ENCODE data around the gene ENPP7. TPM values are rescaled to one million over a fixed set of nuclear protein-coding genes. Genes with fewer than 3 reads are reported as not detected.

Gene ENPP7
- total RNA-seq, 1 experiment from 2014 or later = not detected

DNA sequence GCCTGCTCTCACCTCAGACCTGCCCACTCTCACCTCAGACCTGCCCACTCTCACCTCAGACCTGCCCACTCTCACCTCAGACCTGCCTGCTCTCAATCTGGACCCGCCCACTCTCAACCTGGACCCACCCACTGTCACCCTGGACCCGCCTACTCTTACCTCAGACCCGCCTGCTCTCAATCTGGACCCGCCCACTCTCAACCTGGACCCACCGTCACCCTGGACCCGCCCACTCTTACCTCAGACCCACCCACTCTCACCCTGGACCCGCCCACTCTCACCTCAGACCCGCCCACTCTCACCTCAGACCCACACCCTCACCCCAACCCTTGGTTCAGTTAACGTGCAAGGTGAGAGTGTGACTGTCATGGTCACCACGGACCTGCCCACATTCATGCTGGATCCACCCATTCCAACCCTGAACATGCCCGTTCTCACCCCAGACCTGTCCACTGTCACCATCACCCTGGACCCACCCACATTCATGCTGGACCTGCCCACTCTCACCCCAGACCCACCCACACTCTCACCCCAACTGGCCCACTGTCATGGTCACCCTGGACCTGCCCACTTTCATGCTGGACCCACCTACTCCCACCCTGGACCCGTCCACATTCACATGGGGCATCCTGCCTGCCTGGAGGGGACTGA lies 31.2 kb upstream of the ENPP7 start:
- Histone ChIP-seq H2AFZ (ENCODE audit: low read length) (no peak overlapping the region), H3K9me2 (replicated peaks; ENCODE audit: insufficient read depth, low read length) (no peaks in the 10 kb centered on the region), H3K27me3 (ENCODE audit: low read length) (no peaks in the 10 kb centered on the region), H3K79me2 (ENCODE audit: low read length) (no peaks in the 10 kb centered on the region), H3K4me1 (ENCODE audit: low read length) (no peaks in the 10 kb centered on the region), H3K4me2 (ENCODE audit: low read depth, low read length, poor library complexity, severe bottlenecking) (no peak overlapping the region), H4K20me1 (ENCODE audit: insufficient read depth, low read depth, low read length) (no peaks in the 10 kb centered on the region), H3K27ac (ENCODE audit: low read length) (no peak overlapping the region), H3K4me3 (ENCODE audit: low read length) (no peak overlapping the region), H3K9me3 (ENCODE audit: low read length) (no peaks in the 10 kb centered on the region), H3K36me3 (ENCODE audit: insufficient read depth, low read length) (no peaks in the 10 kb centered on the region), H3K9ac (ENCODE audit: low read length) (no peak overlapping the region)
- DNase-seq = peak; percentile 51

DNA sequence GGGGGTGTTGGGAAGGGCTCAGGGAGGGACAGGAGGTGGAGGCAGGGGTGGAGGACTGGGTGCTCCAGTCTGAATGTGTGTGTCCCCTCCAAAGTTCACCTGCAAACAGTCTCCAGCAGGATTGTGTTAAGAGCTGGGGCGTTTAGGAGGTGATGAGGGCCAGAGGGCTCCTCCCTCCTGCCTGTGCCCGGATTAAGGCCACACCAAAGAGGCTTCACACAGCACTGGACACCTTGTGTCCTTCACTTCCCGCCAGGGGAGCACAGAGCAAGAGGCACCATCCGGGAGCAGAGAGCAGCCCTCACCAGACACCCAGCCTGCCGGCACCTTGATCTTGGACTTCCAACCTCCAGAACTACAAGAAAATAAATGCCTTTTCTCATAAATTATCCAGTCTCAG lies 30.2 kb upstream of the ENPP7 start:
- Histone ChIP-seq H4K20me1 (ENCODE audit: insufficient read depth, low read depth, low read length) (no peaks in the 10 kb centered on the region), H3K79me2 (ENCODE audit: low read length) (no peaks in the 10 kb centered on the region), H3K27ac (ENCODE audit: low read length) (no peak overlapping the region), H3K4me3 (ENCODE audit: low read length) (no peak overlapping the region), H3K36me3 (ENCODE audit: insufficient read depth, low read length) (no peaks in the 10 kb centered on the region), H3K27me3 (ENCODE audit: low read length) (no peaks in the 10 kb centered on the region), H2AFZ (ENCODE audit: low read length) (no peak overlapping the region), H3K9me2 (replicated peaks; ENCODE audit: insufficient read depth, low read length) (no peaks in the 10 kb centered on the region), H3K9me3 (ENCODE audit: low read length) (no peaks in the 10 kb centered on the region), H3K9ac (ENCODE audit: low read length) (no peak overlapping the region), H3K4me2 (ENCODE audit: low read depth, low read length, poor library complexity, severe bottlenecking) (no peak overlapping the region), H3K4me1 (ENCODE audit: low read length) (no peaks in the 10 kb centered on the region)
- no peak for DNase-seq

DNA sequence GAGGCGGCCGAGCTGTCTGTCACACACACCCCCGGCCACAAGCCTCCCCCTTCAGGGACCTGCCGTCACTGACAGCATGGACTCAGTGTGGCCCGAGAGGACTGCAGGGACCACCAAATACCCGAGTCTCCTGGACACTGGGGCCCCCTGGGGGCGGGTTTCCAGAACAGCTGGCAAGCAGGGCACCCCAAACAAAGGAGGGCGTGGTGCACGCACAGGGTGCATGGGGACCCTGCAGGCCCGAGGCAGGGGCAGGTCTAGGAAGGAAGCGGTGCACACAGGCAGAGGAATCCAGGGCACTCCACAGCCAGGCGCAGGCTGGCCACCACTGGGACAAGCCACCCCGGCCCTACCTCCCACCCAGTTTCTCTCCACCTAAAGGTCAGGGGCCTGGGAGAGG lies 28.7 kb upstream of the ENPP7 start:
- Histone ChIP-seq H3K4me2 (ENCODE audit: low read depth, low read length, poor library complexity, severe bottlenecking) (no peak overlapping the region), H3K4me3 (ENCODE audit: low read length) (no peak overlapping the region), H3K9me3 (ENCODE audit: low read length) (no peaks in the 10 kb centered on the region), H3K9ac (ENCODE audit: low read length) (no peak overlapping the region), H4K20me1 (ENCODE audit: insufficient read depth, low read depth, low read length) (no peaks in the 10 kb centered on the region), H3K27ac (ENCODE audit: low read length) (no peak overlapping the region), H3K4me1 (ENCODE audit: low read length) (no peaks in the 10 kb centered on the region), H3K36me3 (ENCODE audit: insufficient read depth, low read length) (no peaks in the 10 kb centered on the region), H3K27me3 (ENCODE audit: low read length) (no peaks in the 10 kb centered on the region), H3K9me2 (replicated peaks; ENCODE audit: insufficient read depth, low read length) (no peaks in the 10 kb centered on the region), H3K79me2 (ENCODE audit: low read length) (no peaks in the 10 kb centered on the region), H2AFZ (ENCODE audit: low read length) (no peak overlapping the region)
- DNase-seq = no peak

DNA sequence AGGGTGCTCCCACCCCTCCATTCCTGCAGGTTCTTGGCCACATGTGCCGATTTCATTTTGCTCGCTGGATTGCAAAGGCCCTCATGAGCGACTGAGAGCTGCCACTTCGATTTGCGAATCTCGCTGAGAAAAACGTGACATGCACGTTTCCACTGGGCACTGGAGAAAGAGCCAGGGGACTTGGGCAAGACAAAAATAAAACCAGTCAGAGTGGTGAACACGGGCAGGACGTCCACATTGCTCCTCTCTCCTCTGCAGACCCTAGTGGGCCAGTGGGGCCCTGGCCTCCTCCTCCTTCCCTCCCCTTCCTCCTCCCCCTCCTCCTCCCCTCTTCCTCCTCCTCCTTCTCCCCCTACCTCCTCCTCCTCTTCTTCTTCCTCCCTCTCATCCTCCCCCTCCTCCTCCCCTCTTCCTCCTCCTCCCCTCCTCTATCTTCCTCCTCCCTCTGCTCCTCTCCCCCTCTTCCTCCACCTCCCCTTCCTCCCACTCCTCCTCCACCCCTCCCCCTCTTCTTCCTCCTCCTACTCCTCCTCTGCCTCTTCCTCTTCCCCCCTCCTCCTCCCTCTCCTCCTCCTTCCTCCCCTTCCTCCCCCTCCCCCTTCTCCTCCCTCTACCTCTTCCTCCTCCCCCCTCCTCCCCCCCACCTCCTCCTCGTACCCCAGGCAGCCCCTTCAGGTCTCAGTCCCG lies 28.1 kb upstream of the ENPP7 start:
- H3K9ac ChIP-seq (ENCODE audit: low read length) = no peak overlapping the region

DNA sequence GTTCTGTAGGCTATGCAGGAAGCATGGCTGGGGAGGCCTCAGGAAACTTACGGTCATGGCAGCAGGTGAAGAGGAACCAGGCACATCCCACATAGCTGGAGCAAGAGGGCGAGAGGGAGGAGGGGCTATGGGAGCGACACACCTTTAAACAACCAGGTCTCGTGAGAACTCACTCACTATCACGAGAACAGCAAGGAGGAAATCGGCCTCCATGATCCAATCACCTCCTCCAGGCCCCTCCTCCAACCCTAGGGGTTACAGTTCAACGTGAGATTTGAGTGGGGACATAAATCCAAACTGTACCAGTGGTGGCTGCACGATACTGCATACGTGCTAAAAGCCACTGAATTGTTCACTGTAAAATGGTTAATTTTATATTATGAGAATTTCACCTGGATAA lies 26.1 kb upstream of the ENPP7 start:
- no peaks in the 10 kb centered on the region for H3K9me3 ChIP-seq (ENCODE audit: low read length)
- no peaks in the 10 kb centered on the region for H3K27me3 ChIP-seq (ENCODE audit: low read length)
- no peak overlapping the region for H2AFZ ChIP-seq (ENCODE audit: low read length)
- no peak for DNase-seq
- H3K9ac ChIP-seq (ENCODE audit: low read length) = no peak overlapping the region
- H3K9me2 ChIP-seq (replicated peaks; ENCODE audit: insufficient read depth, low read length) = no peaks in the 10 kb centered on the region
- H3K27ac ChIP-seq (ENCODE audit: low read length) = no peak overlapping the region
- no peaks in the 10 kb centered on the region for H3K79me2 ChIP-seq (ENCODE audit: low read length)
- H3K36me3 ChIP-seq (ENCODE audit: insufficient read depth, low read length) = no peaks in the 10 kb centered on the region
- no peak overlapping the region for H3K4me2 ChIP-seq (ENCODE audit: low read depth, low read length, poor library complexity, severe bottlenecking)
- no peaks in the 10 kb centered on the region for H3K4me1 ChIP-seq (ENCODE audit: low read length)
- no peak overlapping the region for H3K4me3 ChIP-seq (ENCODE audit: low read length)
- no peaks in the 10 kb centered on the region for H4K20me1 ChIP-seq (ENCODE audit: insufficient read depth, low read depth, low read length)

More for the DNA sequence above, 28.1 kb upstream of the ENPP7 start:
- DNase-seq = no peak
- H3K27ac ChIP-seq (ENCODE audit: low read length) = no peak overlapping the region
- H3K4me1 ChIP-seq (ENCODE audit: low read length) = no peaks in the 10 kb centered on the region
- H3K27me3 ChIP-seq (ENCODE audit: low read length) = no peaks in the 10 kb centered on the region
- H3K36me3 ChIP-seq (ENCODE audit: insufficient read depth, low read length) = no peaks in the 10 kb centered on the region
- no peak overlapping the region for H3K4me2 ChIP-seq (ENCODE audit: low read depth, low read length, poor library complexity, severe bottlenecking)
- no peaks in the 10 kb centered on the region for H3K9me2 ChIP-seq (replicated peaks; ENCODE audit: insufficient read depth, low read length)
- H3K4me3 ChIP-seq (ENCODE audit: low read length) = no peak overlapping the region
- no peaks in the 10 kb centered on the region for H3K9me3 ChIP-seq (ENCODE audit: low read length)
- no peaks in the 10 kb centered on the region for H4K20me1 ChIP-seq (ENCODE audit: insufficient read depth, low read depth, low read length)
- no peak overlapping the region for H2AFZ ChIP-seq (ENCODE audit: low read length)
- H3K79me2 ChIP-seq (ENCODE audit: low read length) = no peaks in the 10 kb centered on the region

DNA sequence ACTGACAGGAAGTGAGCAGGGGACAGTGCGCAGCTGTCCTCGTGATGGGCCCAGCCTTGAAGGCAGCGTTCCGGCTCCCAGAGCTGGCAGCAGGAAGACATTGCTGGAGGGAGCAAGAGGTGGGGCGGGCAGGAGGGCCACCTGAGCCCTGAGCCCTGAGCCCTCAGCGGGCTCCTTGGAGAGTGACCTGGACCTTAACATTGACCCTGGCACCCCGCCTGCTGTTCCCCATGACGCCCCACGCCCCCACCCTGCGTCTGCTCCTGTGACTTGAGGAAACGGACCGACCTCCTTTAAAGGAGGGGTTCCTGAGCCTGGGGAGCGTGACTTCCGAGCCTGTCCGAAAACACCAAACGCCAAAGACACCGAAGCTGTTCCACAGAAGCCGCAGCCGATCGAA lies 25.1 kb upstream of the ENPP7 start:
- no peaks in the 10 kb centered on the region for H3K36me3 ChIP-seq (ENCODE audit: insufficient read depth, low read length)
- no peak for DNase-seq
- no peaks in the 10 kb centered on the region for H3K9me2 ChIP-seq (replicated peaks; ENCODE audit: insufficient read depth, low read length)
- no peak overlapping the region for H2AFZ ChIP-seq (ENCODE audit: low read length)
- no peaks in the 10 kb centered on the region for H3K9me3 ChIP-seq (ENCODE audit: low read length)
- no peaks in the 10 kb centered on the region for H4K20me1 ChIP-seq (ENCODE audit: insufficient read depth, low read depth, low read length)
- H3K4me1 ChIP-seq (ENCODE audit: low read length) = no peaks in the 10 kb centered on the region
- H3K27me3 ChIP-seq (ENCODE audit: low read length) = no peaks in the 10 kb centered on the region
- H3K4me2 ChIP-seq (ENCODE audit: low read depth, low read length, poor library complexity, severe bottlenecking) = no peak overlapping the region
- no peaks in the 10 kb centered on the region for H3K79me2 ChIP-seq (ENCODE audit: low read length)
- no peak overlapping the region for H3K27ac ChIP-seq (ENCODE audit: low read length)
- no peak overlapping the region for H3K4me3 ChIP-seq (ENCODE audit: low read length)
- H3K9ac ChIP-seq (ENCODE audit: low read length) = no peak overlapping the region

DNA sequence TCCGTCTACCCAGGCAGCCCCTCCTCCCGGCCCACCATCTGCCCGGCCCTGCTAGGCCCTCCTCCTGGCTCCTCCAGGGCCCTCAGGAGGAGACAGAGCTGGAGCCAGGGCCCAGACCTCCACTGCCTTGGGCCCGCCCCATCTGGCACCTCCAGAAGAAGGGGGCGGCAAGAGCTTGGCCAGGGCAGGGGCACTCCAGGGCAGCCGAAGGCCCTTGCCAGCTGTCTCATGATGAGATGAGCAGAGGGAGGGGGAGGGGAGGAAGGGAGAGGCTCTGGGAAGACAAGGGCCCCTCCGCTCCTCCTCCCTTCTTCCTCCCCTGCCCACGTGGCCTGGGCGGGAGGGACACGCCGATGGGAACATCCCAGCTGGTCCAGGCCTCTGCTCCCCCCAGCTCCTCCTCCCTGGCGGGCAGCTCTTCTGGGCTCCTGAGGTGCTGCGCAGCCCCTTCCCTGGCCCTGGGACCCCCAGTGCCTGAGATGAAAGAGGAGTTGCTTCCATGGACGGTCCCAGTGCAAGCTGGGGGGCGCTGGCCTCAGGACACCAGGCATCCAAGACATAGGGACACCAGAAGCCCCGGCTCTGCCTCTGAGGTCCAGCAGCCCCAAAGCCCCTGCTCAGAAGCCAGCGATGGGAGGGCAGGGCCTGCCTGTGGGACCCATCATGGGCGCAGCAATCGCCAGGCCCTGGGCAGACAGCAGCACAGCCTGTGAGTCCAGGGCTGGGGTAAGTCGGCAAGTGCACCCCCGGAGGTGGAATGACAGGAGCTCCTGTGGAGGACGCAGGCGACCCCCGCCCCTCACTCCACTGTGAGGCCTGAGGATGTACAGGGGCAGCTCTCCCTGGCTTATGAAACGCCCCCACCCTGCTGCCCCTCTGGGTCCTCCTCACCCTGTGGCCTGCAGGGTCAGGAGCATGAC lies 23.6 kb upstream of the ENPP7 start:
- Histone ChIP-seq H3K4me3 (ENCODE audit: low read length) (no peak overlapping the region), H3K9me3 (ENCODE audit: low read length) (no peaks in the 10 kb centered on the region), H2AFZ (ENCODE audit: low read length) (no peak overlapping the region), H3K27me3 (ENCODE audit: low read length) (no peaks in the 10 kb centered on the region), H3K27ac (ENCODE audit: low read length) (no peak overlapping the region), H3K9ac (ENCODE audit: low read length) (no peak overlapping the region), H3K36me3 (ENCODE audit: insufficient read depth, low read length) (no peaks in the 10 kb centered on the region), H4K20me1 (ENCODE audit: insufficient read depth, low read depth, low read length) (no peaks in the 10 kb centered on the region), H3K4me2 (ENCODE audit: low read depth, low read length, poor library complexity, severe bottlenecking) (no peak overlapping the region), H3K9me2 (replicated peaks; ENCODE audit: insufficient read depth, low read length) (no peaks in the 10 kb centered on the region), H3K79me2 (ENCODE audit: low read length) (no peaks in the 10 kb centered on the region), H3K4me1 (ENCODE audit: low read length) (peaks cover 3% of the 10 kb centered on the region)
- no peak for DNase-seq

Data from Karpas-422 (cell line).